Activated CD8-positive, alpha-beta memory T cell treated with anti-CD3 and anti-CD28 coated beads for 48 hours (primary cell): ENCODE data around the gene CENPX.
A peak's percentile ranks its signal among the peaks of the same experiment; 100 is the strongest.

ENCODE experiments used
- DNase-seq, 3 experiments: peaks; one replicate each; pipeline ENCODE4 v3.0.0-alpha.2; 2020; ENCODE audit warnings: low read depth in 2 of 3, low spot score in 2 of 3

The CENPX gene

DNA sequence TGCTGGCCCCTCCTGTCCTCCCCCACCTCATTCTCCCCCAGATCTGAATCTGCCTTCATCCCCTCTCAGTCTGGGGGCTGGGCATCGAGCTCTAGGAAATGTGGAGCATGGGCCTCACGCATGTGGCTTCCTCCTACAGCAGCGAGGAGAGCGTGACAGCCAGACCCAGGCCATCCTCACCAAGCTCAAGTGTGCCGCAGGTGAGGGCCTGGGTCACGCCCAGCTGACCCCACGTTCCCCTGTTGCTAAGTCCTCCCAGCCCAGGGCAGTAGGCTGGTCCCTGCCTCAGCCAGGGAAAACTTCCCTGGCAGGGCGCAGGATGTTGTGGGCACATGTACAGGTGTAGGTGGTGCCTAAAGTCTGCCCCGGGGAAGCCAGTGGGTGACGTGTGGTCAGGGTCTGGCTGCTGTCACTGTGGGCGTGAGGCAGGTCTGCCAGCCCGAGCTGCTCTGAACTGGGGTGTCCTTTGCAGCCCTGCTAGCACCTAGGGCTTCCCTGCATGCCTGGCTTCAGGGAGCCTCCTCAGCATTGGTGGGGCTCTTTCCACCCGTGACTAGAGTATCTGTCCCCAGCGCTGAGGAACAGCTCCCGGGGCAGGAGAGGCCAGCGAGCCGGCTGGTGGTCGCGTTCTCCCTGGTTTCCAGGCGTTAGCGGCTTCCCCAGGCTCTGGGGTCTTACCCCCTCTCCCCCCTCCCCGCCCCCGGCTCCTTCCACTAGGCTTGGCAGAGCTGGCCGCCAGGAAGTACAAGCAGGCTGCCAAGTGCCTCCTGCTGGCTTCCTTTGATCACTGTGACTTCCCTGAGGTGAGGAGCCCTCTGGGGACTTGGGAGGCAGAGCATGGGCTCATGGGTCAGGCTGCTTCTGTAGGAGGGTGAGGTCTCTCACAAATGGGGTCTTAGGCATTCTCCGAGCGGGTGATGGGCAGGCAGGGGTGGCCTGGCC is 32.6 kb upstream of the CENPX start:
- no peak for DNase-seq

DNA sequence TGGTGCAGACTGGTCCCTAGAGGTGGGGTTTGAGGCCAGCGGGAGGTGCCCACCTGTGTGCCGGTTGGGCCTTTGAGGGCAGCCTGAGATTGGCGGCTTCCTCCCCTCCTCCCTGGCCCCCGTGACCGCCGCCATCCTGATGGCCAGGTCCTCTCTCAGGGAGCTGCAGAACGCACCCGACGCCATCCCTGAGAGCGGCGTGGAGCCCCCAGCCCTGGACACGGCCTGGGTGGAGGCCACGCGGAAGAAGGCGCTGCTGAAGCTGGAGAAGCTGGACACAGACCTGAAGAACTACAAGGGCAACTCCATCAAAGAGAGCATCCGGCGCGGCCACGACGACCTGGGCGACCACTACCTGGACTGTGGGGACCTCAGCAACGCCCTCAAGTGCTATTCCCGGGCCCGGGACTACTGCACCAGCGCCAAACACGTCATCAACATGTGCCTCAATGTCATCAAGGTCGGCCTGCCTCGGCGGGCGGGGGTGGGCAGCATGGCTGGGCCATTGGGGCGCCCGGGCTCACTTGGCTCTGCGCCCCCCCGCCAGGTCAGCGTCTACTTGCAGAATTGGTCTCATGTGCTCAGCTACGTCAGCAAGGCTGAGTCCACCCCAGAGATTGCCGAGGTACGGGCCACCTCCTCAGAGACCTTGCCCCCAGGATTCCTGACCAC is 31.8 kb upstream of the CENPX start:
- DNase-seq: no peak

DNA sequence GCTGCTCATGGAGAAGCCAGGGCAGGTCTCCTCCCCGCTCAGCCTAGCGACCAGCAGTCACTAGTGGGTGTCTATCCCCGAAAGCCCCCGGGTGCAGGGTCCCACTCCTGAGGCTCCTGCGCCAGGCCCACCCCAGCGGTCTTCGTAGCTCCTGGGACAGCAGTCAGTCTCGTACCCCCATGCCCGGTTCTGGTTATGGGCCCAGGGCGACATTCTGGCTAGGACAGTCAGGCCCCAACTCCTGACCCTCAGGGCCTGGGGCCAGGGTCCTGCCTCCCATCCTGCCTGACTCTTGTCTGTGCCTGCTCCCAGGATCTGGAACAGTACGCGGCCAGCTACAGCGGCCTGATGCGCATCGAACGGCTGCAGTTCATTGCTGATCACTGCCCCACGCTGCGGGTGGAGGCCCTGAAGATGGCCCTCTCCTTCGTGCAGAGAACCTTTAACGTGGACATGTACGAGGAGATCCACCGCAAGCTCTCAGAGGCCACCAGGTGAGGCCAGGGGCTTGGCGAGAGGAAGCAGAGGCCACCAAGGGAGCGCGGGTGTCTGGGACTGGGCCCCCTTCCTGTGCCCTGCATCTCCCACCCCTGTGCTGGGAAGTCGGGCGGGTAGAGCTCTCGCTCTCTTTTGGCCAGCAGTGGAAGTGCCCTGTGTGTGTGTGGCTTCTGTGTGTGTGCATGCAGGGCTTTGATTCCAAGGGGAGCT is 31.0 kb upstream of the CENPX start:
- DNase-seq: no peak

DNA sequence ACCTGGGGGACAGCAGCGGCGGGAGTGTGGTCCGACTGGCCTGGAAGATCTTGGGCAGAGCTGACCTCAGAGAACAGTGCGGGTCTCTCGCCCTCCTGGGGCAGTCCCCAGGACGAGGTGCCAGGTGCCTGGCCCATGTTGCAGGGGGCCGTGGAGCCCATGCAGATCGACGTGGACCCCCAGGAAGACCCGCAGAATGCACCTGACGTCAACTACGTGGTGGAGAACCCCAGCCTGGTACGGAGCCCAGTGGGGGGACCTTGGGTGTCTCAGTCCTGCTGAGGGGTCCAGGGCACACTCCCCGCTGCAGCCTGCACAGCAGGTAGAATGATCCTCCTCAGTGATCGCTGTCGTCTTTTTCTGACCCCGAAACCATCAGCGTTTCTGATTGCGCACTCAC is 30.5 kb upstream of the CENPX start:
- DNase-seq: no peak

DNA sequence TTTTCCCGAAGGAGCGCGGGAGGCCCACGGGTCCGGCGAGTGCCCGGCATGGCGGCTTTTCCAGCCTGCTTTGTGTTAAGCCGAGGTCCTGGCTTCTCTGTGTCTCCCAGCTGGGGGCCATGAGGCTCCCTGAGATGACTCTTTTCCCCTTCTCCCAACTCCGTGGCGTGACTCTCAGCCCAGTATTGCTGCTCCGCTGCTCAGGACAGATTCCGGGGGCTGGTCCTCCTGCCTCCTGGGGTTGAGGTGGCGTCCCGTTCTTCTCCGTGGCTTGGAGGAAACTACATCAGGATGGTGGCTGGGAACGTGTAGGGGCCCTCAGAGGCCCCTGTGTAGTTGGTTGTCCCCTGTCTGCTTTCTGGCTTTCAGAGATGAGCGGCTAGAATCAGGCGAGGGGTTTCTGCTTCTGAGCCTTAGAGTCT is 30.0 kb upstream of the CENPX start:
- no peak for DNase-seq

DNA sequence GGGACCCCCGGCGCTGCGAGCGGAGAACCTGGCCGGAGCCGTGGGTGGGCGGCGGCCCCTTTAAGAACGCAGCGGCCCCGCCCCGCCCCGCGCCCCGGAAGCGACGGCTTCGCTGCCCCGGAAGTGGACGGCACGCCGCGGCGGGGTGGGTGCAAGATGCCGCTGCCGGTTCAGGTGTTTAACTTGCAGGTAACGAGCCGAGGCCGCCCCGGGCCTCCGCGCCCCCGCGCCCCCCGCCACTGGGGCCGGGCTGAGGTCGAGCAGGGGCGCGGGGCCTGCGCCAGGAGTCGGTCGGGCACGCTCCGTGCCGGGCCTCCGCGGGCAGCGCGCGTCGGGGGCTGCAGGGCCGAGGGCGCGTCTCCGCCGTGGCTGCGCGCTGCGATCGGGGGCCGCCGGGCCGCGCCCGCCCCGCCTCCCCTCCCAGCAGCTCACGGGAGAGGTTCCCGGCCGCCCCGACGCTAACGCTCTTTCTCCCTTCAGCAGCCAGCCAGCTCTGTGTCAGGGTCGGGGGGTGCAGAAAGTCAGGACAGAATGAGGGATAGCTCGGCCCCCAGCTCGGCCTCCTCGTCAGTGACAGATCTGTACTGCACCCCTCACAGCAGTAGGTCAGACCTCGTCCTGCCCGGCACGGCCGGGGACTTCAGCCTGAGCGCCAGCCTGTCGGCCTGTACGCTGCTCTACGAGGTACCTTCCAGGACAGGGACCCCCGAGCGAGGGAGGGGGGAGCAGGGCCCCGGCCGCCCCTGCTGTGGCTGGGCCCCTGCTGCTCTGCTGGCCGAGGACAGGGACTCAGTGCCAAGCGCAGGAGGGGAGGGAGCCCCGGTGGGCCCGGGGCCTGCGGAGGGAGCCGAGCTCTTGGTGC is 29.3 kb upstream of the CENPX start, which contains the start of the genes GPS1 and RFNG:
Gene GPS1 (plus strand): TSS at position 123 of the 862 bp plus-strand sequence. CDS start 34 bp downstream, at position 157.
Gene RFNG (minus strand): TSS at position 36 of the 862 bp plus-strand sequence. CDS start 45 bp downstream, outside the sequence.
- DNase-seq: peak; percentile 61 to 72 (median 71)

DNA sequence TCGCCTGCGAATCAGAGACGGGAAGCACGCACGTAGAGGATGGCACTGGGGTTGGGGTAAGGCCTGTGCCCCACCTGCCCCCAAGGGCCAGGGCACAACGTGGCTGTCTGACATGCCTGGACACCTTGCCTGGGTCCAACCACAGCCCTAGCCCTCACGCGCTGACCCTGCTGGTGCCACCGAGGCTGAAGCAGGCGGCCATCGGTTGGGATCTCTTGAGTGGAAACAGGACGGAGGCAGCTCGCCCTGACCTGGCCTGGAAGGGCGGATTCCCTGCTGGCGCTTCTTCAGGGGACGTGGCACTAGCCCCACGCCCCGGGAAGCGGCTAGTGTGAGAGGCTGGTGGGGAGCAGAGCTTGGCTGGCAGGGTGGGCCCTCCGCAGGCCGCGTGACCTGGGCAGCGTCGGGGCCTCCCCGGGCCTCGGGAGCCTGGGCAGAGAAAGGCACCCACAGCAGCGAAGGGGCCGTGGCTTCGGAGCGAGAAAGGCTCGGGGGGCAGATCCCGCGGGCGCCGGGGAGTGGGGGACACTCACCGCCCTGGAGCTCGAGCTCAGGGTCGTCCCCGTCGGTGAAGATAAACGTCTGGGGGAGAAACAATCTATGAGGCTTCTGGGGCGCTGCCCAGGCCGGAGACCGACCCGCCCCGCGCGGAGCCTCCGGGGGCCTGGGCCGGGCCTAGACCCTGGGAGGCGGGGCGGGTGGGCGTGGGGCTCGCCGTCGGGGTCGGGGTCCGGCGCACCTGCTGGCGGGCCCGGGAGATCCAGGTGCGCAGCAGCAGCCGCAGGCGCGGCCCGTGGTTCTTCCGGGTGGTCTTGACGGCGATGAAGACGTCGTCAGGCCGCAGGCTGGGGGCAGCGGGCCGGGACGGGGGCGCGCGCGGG is 28.3 kb upstream of the CENPX start:
- DNase-seq: no peak

DNA sequence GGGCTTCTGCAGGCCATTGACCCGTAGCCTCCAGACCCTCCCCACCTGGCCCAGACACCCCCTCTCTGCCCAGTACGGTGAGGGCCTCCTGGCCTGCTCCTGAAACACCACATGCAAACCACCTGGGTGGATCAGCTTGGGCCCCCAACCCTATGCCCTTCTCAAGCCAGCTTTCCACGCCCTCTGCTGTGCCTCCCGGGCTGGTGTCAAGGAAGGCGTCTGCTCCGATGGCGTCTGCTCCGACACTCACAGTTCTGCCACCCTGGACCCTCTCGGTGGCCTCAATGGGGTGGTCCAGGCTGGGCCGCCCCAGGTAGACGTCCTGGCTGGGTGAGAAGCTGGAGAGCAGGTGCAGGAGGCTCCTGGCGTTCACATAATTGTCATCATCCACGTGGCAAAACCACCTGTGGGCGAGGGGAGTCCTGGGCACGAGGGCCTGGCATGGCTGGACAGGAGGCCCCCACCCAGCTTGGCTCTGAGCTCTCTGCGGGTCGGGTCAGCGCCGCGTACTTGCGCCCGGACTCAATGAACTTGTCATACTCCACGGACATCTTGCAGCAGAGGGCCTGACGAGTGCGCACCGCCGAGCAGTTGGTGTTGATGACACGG is 27.6 kb upstream of the CENPX start:
- DNase-seq: no peak

DNA sequence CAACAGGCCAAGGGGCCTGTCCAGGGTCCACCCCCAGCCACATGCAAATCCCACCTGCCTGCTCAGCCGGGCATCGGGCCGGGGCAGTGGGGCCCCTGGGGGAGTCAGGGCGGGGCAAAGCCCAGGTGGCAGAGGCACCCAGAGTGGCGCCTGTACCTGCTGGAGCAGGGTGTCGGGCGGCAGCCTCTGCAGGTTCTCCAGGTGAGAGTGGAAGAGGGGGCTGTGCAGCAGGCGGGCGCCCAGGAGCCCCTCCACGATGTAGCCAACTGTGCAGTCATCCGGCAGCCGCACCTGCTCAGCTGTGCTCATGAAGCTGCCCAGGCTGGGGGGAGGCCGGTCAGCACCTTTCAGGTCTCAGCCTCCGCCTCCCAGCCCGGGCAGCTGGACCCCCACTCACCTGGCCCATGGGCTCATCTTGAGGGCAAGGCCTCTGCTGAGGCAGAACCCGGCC is 26.9 kb upstream of the CENPX start:
- DNase-seq: no peak

DNA sequence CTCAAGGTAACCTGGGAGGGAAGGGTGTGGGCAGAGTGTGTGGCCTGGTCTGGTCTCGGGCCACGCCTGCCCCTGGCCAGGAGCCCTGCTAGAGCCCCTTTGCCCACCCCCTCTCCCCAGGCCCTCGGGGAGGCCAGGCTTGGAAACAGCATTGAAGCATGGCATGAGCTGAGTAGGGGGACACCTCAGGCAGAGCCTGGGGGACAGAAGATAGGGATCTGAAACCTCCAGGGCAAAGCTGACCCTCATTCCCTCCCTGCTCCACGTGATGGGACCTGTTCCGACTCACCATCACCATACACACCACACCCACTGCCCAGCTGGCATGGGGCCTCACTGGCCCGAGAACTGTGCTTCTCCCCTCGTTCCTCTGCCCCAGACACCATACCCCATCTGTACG is 26.4 kb upstream of the CENPX start:
- DNase-seq: no peak

DNA sequence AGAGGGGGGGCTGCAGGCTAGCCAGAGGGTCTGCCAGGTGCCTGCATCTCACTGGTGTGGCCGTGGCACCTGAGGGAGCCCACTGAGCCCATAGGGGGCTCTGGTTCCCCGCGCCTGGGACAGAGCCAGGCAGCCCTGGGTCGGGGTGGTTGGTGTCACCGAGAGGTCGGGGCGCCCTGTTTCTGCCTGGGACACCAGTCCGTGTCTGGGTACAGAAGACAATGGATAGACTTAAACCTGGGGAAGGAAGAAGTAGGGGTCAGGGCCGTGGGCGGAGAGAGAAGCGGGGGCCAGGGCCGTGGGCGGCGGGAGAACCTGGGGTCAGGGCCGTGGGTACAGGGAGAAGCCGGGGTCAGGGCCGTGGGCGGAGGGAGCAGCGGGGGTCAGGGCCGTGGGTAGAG is 25.9 kb upstream of the CENPX start:
- no peak for DNase-seq

DNA sequence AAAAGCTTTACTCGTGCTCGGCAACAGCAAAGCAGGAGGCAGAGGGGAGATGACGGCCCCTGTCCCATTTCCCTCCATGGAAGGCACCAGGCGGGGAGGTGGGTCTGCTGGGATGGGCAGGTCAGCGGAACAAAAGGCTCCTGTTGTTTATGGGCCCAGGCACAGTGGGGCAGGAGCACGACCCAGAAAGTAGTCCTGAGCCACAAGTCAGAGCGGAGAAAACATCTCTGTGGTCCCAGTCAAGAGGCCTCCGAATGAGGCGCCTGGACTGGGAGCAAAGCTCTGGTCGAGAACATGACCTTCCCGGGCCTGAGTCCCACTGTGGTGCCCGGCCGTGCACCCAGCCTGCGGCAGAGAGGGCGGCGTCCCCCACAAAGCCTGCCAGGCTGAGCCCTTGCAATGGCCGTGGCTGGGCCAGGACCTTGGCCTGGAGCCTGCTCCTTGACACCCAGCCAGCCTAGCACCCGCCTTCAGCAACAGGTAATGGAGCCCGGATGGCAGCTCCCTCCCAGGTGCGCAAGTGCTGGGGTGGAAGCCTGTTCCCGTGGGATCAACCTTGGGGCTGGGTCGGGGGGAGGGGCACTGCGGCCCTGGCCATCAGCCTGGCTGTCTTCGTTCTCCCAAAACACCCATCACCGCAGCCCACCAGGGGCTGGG is 25.4 kb upstream of the CENPX start:
- no peak for DNase-seq

DNA sequence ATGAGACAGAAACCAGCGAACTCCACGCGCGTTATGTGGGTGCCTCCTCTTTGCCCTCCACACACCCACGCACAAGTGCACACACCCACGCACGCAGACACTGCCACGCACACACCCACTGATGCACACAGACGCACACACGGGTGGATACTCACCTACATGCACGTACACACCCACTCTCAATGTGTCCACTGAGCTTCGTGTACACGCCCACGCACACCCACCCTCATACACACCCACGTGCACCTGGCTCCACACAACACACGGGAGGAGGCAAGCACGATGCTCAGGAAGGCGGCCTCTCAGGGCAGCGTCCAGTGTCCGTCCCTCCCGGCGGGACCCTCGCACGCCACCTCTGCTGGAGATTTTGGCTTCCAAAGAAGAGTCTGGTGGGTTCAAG is 24.7 kb upstream of the CENPX start:
- DNase-seq: no peak

DNA sequence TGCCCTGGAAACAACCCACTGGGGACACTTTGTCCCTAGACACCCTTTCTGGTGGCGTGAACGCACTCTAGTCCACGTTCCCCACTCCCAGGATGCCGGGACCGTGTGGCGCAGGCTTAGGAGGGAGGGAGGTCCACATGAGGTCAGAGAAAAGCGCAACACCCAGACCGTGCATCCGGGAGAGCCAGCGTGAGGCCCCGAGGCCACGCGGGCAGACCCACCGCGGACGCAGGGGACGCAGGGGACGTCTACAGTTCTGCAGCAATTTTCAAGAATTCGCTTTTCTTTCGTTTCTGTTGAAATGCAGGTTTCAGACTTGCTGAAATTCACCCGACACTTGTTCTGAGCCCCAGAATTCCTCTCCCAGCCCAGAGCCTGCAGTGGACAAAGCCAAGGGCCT is 24.2 kb upstream of the CENPX start:
- DNase-seq: no peak

DNA sequence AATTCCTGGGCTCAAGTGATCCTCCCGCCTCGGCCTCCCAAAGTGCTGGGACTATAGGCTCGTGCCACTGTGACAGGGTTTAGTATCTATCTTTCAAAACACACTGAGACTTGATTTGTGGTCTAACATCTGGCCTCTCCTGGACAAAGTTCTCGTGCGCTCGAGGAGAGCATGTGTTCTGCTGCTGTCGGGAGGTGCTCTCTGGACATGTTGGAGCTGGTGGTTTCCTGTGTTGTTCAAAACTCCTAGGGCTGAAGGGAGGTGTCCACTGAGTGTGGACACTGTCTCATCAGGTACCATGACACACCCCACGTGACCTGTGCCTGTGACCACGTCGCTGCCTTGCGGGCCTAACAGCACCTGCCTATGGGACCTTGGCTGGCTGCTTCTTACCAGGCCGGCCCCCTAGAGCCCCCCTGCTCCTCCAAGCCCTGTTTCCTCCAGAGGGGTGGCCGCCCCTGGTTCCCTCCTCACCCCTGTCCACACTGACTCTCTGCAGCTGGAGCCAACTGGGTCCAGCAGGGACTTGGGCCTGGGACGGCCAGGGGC is 23.3 kb upstream of the CENPX start:
- DNase-seq: no peak

DNA sequence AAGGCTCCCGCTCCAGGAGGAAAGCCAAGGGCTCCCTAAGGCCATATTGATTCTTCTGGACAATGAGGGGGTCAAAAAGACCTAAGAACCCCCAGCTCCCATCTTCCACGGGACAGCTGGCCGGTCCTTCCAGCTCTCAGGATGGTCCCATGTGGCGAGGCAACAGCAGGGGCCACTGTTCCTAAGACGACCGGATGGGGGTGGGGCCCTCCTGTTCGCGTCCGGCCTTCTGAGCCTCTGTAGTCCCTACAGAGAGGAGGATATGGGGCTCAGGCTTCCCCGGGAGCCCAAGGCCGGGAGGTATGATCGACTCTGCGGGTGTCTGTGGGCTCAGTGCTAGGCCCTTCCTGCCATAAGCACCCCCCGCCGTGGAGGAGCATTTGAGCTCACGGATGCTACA is 20.8 kb upstream of the CENPX start:
- no peak for DNase-seq

DNA sequence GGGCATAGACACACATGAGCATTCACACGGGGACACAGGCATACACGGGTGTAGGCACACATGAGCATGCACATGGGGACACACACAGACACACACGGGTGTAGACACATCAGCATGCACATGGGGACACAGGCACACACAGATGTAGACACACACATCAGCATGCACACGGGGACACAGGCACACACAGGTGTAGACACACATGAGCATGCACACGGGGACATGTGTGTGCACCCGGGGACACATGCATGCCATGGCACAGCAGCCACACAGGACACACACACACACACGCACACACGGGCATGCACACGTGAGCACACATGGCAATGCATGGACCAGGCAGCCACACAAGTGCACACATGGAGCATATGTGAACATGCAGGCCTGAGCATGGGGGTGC is 20.0 kb upstream of the CENPX start:
- no peak for DNase-seq

DNA sequence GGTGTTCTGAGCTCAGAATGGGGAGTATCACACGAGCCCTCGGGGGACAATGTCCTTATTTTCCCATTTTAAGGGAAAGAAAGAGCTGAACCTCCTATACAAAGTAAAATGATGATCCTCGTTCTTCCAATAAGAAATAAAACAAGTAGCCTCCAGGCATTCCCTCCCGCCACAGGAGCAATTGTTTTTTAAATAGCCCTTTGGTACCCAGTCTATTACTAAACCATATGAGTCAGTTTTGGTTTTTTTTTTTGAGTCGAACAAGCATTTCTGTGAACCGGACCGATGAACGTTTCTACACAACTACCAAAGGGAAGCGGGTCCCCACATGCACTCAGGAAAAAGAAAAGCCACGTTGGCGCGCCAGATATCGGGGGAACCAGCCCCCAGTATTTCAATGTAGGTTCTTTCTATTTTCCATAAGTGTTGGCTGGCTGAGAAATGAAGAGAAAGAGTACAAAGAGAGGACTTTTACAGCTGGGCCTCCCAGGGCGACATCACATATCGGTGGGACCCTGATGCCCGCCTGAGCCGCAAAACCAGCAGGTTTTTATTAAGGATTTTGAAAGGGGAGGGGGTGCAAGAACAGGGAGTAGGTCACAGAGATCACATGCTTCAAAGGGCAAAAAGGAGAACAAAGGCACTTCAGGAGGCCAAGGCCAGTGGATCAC is 18.6 kb upstream of the CENPX start:
- DNase-seq: no peak
